IMR-90 (cell line): Measurements from ENCODE around the gene MRGPRF.

Source experiments
- CTCF ChIP-seq: conservative IDR thresholded peaks from 2 replicates; pipeline ENCODE4 v1.5.1; 2012; ENCODE audit warnings: mild to moderate bottlenecking, low read depth, low read length, improper control_type of control experiment
- POLR2A ChIP-seq: IDR thresholded peaks from 2 replicates; pipeline ENCODE4 v1.6.1; 2012; ENCODE audit warnings: mild to moderate bottlenecking, low read depth, low read length
- RAD21 ChIP-seq: IDR thresholded peaks from 2 replicates; pipeline ENCODE4 v1.6.1; 2012; ENCODE audit warnings: low read length, improper control_type of control experiment
- RCOR1 ChIP-seq: IDR thresholded peaks from 2 replicates; pipeline ENCODE4 v1.6.1; 2012; ENCODE audit warnings: mild to moderate bottlenecking, low read length, improper control_type of control experiment; ENCODE audit not compliant: insufficient replicate concordance
- USF2 ChIP-seq: fragments of 150-350 bp; IDR thresholded peaks from 2 replicates; pipeline ENCODE4 v1.6.1; 2017; ENCODE audit warnings: mild to moderate bottlenecking, antibody characterized with exemption, low read length, low read depth

- no peak for TF ChIP-seq RAD21
- TF ChIP-seq POLR2A: no peak
- TF ChIP-seq USF2: no peak
- no peak for TF ChIP-seq CTCF
- TF ChIP-seq RCOR1: no peak
Observed at GRCh38 chr11:68969386-68969785, 43.7 kb downstream of the MRGPRF start.
